ENCODE results near the gene PPM1K.
A peak's percentile ranks its signal among the peaks of the same experiment; 100 is the strongest.

Gene PPM1K

DNA sequence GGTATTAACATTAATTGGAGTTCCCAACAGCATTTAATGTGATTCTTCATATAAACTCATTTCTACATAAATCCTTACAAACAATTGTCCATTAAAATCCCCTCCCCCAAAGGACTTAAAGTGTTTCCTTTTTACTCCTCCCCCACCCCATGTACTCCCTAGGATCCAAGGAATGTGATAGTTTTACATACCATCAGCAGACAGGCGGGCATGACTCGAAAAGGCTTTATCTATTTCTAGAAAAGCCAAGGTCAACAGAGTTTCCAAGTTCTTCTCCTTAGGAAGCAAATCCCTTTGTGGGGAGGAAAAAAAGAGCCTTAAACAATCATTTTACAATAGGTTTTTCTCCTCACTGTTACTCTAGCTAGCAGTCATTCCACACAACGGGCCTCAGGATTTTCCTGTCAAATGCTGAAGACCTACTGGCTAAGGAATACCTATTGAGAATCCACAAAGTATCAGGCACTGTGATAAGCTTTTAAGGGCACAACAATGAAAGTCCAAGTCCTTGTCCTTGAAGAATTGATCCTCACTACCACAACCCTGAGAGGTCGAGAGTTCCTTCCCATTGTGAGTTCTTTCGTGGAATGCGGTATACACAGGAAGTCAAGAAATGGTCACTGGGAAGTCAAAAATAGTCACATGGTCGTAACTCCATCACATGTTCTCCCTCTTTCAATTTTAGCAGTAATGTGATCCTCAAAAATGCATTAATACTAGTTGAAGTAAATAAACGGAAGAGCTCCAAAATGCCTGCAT lies 7.2 kb downstream of the PPM1K start:
- DNase-seq (ENCODE audit: low spot score), result no peak

DNA sequence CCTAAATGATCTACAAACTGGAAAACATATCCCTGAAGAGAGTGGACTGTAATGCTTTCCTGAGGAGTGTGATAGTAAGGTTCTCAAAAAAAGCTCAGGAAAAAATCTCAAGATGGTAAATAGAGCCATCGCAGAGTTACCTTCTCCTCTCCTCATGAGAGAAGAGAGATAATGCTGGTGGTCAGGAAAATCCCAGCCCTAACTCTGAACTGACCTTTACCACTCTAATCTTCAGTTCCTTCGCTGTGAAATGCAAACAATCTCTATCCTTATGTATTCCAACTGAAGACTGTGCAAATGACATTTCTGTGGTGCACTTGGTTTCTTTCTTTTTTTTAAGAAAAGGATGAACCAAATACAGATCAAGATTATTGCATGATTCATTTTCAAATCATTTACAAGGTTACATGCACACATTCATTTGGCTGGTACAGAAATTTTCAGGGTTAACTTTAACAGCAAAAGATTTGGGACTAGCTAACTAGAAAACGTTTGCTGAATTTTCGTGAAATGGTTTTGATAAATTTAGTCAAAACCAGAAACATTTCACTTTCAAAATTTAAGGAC lies 8.3 kb downstream of the PPM1K start:
- DNase-seq (ENCODE audit: low spot score), result no peak

DNA sequence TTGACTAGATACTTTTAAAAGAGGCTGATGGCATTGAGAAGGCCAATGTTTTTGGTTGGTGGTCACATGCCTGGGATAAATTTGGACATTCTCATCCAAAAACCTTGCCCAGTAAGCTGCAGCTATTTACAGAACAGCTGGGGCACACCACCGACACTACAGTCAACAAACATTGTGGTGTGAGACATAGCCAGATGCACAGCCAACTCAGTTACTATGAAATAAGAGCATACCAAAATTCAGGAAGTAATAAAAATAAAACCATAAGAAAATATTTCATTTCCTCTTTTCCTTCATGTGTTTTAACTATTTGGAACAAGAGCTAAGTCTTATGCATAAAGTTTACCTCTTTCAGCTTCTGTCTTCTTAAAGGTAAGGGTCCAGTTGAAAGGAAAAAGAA lies 8.8 kb downstream of the PPM1K start:
- no peak for DNase-seq (ENCODE audit: low spot score)

DNA sequence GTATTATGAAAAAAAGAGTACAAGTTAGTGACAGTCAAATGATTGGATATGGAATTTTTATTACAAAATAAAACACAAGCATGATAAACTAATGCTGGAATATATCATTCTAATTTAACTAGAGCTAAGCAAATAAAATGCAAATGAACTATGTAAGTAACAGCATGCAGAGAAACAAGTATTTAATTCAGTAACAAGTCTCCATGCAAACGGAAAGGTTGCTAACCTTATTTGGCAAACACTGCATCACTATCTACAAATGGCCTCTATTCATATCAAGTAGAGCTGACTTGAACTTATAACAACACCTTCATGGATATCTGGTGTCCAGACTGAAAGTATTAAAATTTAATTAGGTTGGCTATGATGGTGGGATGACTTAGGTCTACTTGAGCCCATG lies 15.4 kb downstream of the PPM1K start:
- no peak for DNase-seq (ENCODE audit: low spot score)

DNA sequence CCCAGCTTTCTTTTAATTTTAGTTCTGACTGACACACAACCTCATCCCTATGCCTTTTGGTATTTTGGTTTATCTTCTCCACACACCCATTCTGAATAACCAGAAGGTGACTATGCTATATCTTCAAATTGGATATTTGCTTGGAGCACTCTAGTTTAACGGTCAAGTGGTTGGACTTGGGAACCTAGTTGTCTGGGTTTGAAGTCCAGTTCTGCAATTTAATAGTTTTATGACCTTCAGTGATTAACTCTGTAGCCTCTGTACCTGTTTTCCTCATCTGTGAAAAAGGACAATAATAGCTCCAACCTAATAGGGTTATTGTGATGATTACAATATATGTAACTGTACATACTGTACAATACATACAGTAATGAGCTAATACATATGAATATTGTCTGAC lies 20.0 kb downstream of the PPM1K start:
- no peak for DNase-seq (ENCODE audit: low spot score)

DNA sequence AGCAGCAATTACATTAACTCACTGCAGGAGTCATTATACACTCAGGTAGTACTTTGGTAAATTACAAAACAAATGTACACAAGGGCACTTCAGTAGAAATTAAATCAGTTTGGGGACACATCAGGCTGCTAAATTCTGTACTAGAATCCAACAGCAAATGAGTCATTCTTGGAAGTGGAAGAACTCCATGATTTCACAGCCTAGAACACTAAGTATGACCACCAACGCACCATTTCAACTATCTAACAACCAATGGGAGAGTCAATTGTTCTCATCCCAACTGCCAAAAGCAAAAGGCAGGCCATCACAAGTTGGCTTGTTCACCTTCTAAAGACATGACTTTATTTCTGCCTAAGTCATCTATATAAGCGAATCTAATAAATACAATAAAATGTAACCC lies 26.6 kb downstream of the PPM1K start:
- no peak for DNase-seq (ENCODE audit: low spot score)

DNA sequence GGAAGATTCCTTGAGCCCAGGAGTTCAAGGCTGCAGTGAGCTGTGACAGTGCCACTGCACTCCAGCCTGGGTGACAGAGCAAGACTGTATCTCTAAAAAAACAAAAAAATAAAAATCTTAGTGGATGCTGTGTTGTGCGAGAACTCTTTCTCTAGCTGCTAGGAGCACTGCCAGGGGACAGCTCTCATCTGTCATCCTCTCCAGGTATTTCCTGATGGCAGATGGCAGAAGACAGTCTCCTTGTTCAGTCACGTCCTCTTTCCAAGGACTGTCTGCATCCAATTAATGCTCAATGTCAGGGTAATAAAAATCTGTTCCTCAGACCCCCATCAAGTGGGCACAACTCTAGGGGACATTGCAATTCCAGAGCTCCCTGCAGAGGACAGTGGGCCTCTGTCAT lies 29.2 kb downstream of the PPM1K start:
- DNase-seq (ENCODE audit: low spot score), result no peak

DNA sequence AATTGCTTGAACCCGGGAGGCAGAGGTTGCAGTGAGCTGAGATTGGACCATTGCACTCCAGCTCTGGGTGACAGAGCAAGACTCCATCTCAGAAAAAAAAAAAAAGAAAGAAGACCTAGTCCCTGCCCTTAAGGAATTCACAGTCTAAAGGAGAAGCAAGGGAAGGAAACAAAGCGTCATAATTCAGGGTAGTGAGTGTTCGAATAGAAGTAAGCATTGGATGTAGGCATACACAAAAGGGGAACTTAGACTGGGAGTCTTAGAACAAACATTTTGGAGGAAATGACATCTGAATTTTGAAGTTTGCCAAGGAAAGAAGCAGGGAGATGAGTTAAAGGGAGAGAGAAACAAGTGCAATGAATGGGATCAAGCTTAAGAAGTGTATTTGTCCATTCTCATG lies 32.4 kb downstream of the PPM1K start:
- no peak for DNase-seq (ENCODE audit: low spot score)

DNA sequence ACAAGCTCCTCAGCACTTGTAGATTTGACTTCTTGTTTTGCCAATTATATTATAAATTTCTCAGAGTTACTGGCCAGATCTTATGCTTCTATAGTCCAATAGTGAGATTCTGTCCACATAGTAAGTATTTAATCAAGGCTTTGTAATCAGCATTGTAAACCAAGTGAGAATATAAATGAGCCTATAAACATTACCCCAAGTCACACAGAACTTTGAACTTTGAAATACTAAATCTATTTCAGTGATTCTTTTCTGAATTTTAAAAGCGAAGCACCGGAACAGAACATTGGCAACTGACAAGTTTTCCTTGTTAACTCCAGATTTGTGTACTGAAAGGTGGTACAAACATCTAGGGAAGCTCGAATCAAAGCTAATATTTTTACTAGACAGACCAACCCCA lies 37.2 kb downstream of the PPM1K start:
- DNase-seq (ENCODE audit: low spot score), result no peak

DNA sequence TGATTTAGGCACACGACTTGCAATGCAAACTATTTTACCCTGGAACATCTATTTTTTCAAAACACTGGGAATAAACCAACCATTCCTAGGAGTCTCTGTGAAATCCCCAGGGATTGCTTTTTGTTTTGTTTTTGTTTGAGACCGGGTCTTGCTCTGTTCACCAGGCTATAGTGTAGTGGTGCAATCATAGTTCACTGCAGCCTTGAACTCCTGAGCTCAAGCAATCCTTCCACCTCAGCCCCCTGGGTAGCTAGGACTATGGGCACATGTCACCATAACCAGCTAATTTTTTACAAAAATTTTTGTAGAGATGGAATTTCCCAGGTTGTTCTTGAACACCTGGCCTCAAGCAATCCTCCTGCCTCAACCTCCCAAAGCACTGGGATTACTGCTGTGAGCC lies 37.8 kb downstream of the PPM1K start:
- DNase-seq (ENCODE audit: low spot score), result no peak

DNA sequence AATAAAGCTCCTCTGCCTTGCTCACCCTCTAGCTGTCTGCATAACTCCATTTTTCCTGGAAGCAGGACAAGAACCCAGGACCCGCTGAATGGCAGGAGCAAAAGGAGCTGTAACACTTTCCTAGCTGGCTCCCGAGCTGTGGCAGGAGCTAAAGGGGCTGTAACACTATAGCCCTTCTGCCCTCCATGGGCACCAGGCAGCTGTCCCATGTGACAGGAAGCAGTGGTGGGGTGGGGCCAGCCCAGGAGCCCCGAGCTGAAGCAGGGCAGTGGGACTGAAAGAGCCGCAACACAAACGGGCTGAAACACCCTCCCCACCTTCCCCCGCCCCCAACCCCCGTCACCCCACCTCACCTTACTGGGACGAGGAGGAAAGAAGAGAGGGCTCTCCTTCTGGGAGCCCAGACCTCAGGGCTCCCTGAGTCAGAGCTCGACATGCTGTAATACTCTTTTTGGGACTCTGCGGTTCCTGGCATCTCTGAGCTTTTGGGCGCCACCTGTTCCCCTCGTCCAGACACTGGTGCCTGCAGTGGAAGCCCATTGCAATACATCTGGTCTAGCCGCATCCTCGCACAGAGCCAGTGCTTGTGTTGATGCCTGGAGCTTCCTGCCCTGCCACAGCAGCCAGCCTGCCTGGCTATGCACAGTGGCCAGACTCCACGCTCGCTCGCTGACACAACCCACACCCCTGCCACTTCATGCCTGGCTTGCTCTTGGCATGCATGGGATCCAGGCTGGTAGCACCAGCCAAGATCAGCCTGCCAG lies 39.4 kb downstream of the PPM1K start:
- no peak for DNase-seq (ENCODE audit: low spot score)

DNA sequence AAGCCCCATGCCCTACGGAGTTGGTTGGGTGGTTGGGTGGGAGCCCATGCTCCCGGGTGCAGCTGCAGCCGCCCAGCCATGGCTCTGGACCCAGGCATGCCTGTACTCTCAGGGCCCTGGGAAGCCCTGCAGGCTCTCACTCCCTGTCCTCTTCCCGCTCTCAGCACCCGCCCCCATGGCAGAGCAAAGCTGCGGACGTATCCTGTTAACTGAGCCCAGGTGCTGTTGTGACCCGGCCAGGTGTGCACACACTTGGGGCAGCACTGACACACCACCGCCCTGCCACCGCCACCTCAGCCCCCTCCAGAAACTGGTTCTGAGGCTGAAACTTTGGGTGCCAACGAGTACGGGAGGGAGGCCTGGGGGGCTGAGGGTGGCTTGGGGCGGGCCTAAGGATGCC lies 40.3 kb downstream of the PPM1K start:
- no peak for DNase-seq (ENCODE audit: low spot score)

DNA sequence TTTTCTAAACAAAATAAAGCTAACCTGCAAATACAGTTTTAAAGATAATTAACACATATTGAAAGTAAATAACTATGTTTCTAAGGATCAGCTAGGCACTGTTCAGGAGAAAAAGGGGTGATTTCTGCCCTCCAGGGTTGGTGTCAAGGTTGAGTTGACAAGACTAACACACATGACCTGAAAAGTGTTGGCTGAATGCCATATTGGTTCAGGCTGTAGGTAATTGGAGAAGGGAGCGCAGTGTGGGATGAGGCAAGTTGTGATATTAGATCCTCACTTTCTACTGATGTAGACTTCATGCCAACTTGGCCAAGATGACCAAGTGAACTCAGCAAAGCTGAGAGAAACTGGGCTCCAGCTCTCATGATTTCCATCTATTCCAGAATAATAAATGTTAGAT lies 42.2 kb downstream of the PPM1K start:
- DNase-seq (ENCODE audit: low spot score), result no peak

DNA sequence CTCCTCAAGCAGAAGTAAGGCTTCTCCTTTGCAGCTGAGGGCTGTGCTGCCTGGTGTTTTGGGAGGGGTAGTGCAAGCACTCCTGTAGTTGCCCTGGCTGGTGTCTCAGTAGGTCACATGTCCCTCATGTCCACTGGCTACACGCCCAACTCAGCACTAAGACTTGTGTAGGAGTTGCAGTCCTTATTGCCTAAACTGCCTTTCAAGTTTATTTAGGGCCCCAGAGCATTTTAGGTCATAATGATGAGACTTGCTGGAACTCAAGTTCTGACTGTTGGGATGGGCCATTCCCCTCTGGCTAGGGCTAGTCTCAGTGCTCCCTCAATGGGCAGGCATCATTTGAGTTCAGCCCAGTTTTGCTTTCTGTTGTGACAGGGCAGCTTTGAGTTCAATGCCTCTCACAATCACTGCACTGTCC lies 44.1 kb downstream of the PPM1K start:
- DNase-seq (ENCODE audit: low spot score), result no peak

DNA sequence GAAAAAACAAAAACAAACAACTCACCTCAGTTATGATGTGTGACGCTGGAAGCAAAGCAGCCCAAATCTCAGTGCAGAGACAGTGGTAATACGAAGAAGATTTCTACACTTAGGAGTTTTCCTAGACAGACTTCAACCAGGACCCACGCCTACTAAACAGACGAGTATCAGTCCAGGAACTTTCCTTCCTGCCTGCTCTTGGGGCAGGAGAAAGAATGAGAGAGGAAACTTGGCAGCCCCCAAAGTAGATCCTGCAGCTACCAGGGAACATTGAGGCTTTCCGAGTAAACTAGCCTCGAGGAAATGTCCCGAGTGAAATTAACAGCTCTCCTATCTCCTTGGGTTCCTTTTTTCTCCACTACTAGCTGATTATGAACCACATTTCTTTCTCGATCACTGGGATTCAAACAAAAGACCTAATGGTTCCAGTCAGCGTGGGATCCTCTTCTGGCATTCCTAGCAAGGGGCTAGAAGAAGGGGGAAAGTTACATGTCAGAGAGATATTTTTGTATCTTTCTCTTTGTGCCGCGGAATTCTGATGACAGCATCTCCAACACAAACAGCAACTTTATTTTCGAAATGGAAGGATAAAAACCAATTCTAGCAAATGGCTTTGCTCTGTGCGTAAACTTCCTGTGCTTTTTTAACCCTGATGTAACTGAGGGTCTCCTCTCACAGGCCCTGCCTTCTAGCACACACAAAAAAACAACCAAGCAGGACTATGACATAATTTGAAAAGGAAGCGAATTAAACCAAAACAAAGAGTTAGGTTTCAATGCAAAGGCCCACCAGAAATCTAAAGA lies 53.2 kb downstream of the PPM1K start:
- DNase-seq (ENCODE audit: low spot score), result no peak

DNA sequence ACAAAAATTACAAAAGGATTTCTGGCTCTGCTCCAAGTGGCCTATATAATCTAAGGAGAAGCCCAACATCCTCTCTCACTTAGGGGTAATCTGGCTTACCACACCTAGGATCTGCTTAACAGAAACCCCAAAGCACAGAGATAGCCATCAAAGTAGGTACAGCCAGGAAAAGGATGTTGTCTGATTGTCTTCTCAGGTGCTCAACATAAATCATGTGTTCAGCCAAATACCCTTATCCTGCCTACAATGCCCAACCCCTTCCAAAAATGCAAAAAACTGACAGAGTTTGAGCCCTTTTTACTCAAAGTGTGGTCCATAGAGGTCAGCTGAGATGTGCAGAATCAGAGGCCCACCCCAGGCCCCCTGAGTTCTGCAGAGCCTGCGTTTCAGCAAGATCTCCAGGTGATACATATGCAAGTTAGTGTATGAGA lies 53.9 kb downstream of the PPM1K start:
- DNase-seq (ENCODE audit: low spot score), result no peak

DNA sequence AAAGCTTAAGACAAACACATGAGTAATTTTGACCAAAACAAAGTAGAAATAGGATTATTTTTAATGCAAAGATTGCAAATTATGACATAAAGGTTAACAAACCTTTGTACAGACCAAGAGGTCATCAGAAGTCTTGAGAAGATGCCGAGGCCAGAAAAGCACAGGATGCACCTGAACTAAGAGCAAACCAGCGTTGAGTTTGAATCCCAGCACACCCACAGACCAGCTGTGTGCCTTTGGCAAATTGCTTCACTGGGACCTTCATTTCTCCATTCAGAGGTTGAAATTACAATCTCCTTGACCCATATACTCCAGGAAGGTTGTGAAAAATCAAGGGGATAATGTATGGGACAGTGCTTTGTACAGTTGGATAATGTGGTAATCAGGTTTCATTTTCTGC lies 56.6 kb downstream of the PPM1K start:
- DNase-seq (ENCODE audit: low spot score), result no peak

DNA sequence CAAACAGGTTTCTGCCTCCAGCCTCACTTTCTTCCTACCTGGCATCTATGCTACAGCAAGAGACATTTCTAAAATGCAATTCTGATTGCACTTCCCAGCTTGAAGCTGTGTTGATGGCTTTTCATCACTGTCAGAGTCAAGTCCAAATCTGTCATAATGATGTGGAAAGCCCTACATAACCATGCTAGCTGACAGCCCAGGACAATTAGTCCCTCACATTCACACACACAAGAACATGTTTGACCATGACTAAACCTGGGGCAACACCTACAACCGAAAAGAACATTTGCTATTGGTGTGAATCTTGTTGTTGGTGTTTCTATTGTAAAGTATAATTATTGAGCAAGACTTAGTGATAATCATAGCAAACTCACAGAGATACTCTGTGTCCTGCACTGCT lies 58.2 kb downstream of the PPM1K start:
- no peak for DNase-seq (ENCODE audit: low spot score)

DNA sequence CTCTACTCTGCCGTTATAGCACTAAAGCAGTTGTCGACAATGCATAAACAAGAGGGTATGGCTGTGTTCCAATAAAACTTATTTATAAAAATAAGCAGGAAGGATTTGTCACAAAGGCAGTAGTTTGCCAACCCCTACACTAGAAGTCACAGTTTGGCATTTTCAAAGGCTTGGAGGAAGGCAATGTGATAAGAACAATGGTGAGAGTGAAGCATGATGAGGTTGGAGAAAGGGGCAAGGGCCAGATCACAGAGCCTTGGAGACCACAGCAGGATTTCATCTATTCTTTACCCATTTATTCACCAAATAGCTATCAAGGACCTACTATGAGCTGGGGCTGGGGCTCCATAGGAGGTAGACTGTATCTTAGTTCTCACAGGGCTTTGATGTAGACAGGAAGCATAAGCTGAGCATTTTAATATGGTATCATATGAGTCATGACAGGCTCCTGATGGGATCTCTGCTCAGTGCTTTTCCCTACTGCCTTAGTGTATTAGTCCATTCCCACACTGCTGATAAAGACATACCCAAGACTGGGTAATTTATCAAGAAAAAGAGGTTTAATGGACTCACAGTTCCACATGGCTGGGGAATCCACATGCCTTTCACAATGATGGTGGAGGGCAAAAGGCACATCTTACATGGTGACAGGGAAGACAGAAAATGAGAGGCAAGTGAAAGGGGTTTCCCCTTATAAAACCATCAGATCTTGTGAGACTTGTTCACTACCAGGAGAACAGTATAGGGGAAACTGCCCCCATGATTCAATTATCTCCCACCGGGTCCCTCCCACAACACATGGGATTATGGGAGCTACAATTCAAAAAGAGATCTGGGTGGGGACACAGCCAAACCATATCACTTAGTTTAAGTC lies 58.9 kb downstream of the PPM1K start:
- DNase-seq (ENCODE audit: low spot score), result no peak

DNA sequence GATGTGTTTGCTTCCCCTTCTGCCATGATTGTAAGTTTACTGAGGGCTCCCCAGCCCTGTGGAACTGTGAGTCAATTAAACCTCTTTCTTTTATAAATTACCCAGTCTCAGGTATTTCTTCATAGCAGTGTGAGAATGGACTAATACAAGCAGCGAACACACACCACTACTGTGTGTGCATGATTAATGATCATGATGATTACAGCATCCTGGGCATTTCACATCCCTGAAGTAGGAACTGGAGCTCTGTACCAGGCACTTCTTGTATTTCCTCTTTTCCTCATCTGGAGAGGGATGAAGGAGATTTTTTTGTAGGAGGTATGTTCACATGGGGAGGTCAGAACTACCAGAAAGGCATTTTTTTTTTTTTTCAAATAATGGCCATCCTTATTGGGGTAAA lies 60.8 kb downstream of the PPM1K start:
- DNase-seq (ENCODE audit: low spot score), result no peak

DNA sequence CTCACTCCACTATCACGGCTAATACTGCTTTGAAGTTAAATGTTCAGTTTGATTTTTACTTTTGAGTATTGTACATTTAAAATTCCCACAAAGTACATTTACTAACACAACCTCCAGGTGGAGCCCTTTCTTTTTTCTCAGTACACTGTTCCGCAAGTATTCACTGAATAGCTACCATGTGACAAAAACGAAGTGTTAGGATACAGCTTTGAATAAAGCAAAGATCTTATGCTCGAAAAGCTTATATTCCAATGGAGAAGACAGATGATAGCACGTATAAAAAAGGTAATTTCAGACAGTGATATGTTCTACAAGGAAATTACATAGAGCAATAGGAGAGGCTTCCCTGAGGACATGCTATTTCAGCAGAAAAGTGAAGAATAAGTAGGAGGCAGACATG lies 65.3 kb downstream of the PPM1K start:
- peak; percentile 56 for DNase-seq (ENCODE audit: low spot score)

DNA sequence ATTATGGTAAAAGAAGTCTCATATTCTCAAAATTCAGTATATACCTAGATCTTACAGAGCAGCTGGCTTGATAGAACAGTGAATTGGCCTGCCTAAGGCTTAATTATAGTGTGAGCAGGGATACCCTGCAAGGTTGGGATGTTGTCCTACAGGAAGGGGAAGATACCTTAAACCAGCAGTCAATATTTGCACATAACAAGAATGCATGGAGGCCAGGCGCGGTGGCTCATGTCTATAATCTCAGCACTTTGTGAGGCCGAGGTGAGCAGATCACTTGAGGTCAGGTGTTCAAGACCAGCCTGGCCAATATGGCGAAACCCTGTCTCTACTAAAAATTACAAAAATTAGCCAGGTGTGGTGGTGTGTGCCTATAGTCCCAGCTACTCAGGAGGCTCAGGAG lies 67.2 kb downstream of the PPM1K start:
- no peak for DNase-seq (ENCODE audit: low spot score)

Data from SW480 (cell line).